SU-DHL-6 (cell line): ENCODE results near the gene CEP20.

Source experiments
- H2AFZ ChIP-seq: fragments of 200-600 bp; sonication (generic); 2 replicates; pipeline ENCODE4 v1.6.1; 2014; ENCODE audit warnings: low read depth, mild to moderate bottlenecking, moderate library complexity, mixed read lengths, antibody characterized with exemption, low read length; ENCODE audit not compliant: severe bottlenecking
- H3F3A ChIP-seq: fragments of 200-600 bp; shearing (Covaris generic); 2 replicates; pipeline ENCODE4 v1.6.0; 2016; ENCODE audit warnings: antibody characterized with exemption, mild to moderate bottlenecking; ENCODE audit not compliant: insufficient read depth
- H3K27ac ChIP-seq: fragments of 200-600 bp; sonication (generic); 2 replicates; pipeline ENCODE4 v1.5.1; 2016; ENCODE audit warnings: low read depth, mild to moderate bottlenecking, low read length, moderate library complexity, mixed read lengths
- H3K27me3 ChIP-seq: fragments of 200-600 bp; sonication (generic), shearing (Covaris generic); 2 replicates; pipeline ENCODE4 v1.6.0; 2014; ENCODE audit warnings: mild to moderate bottlenecking, low read length
- H3K36me3 ChIP-seq: fragments of 200-600 bp; sonication (generic); 2 replicates; pipeline ENCODE4 v1.6.1; 2014; ENCODE audit warnings: mild to moderate bottlenecking, low read length, mixed read lengths
- H3K4me2 ChIP-seq: fragments of 300-600, 200-600 bp; shearing (Covaris generic), sonication (generic); 2 replicates; pipeline ENCODE4 v1.6.0; 2014; ENCODE audit warnings: low read length, low read depth, mild to moderate bottlenecking; ENCODE audit not compliant: poor library complexity, severe bottlenecking
- H3K4me3 ChIP-seq: fragments of 200-600 bp; sonication (generic); 2 replicates; pipeline ENCODE4 v1.5.1; 2014; ENCODE audit warnings: antibody characterized with exemption, low read length, mild to moderate bottlenecking, mixed read lengths; ENCODE audit not compliant: insufficient read depth, poor library complexity, severe bottlenecking
- H3K79me2 ChIP-seq: fragments of 200-600 bp; sonication (generic); 2 replicates; pipeline ENCODE4 v1.6.1; 2014; ENCODE audit warnings: mild to moderate bottlenecking, low read length, moderate library complexity; ENCODE audit not compliant: insufficient read depth
- H3K9ac ChIP-seq: fragments of 200-600 bp; sonication (generic); 2 replicates; pipeline ENCODE4 v1.7.0; 2014; ENCODE audit warnings: mild to moderate bottlenecking, low read length
- H3K9me2 ChIP-seq: fragments of 200-600 bp; sonication (generic); replicated peaks from 2 replicates; pipeline ENCODE4 v1.6.1; 2014; ENCODE audit warnings: low read length; ENCODE audit not compliant: insufficient read depth
- H3K9me3 ChIP-seq: fragments of 200-600 bp; sonication (generic); 2 replicates; pipeline ENCODE4 v1.6.1; 2014; ENCODE audit warnings: low read length, mixed read lengths; ENCODE audit not compliant: insufficient read depth
- H4K20me1 ChIP-seq: fragments of 200-600 bp; sonication (generic); 2 replicates; pipeline ENCODE4 v1.6.1; 2014; ENCODE audit warnings: low read depth, mild to moderate bottlenecking, antibody characterized with exemption, low read length, moderate library complexity, mixed read lengths
- CTCF ChIP-seq: fragments of 200-600 bp; sonication (generic); IDR thresholded peaks from one replicate; pipeline ENCODE4 v1.5.1; 2017; ENCODE audit warnings: antibody characterized with exemption, mild to moderate bottlenecking, low read length, moderate library complexity; ENCODE audit not compliant: insufficient read depth, poor library complexity, severe bottlenecking
- EZH2phosphoT487 ChIP-seq: fragments of 200-600 bp; sonication (generic), shearing (Covaris generic); conservative IDR thresholded peaks from 2 replicates; pipeline ENCODE4 v1.6.1; 2018; ENCODE audit warnings: mild to moderate bottlenecking, antibody characterized with exemption, low read length, moderate library complexity, mixed read lengths

CEP20 gene

GRCh38 chr16:15900901-15901500 lies 12.6 kb upstream of the CEP20 start:
- H3K4me3 ChIP-seq = no peak overlapping the region
- H3K27me3 ChIP-seq = no peaks in the 10 kb centered on the region
- TF ChIP-seq EZH2phosphoT487 = no peak
- no peak for TF ChIP-seq CTCF
- no peaks in the 10 kb centered on the region for H3K79me2 ChIP-seq
- no peak overlapping the region for H2AFZ ChIP-seq
- H4K20me1 ChIP-seq = no peaks in the 10 kb centered on the region
- H3F3A ChIP-seq = no peaks in the 10 kb centered on the region
- no peaks in the 10 kb centered on the region for H3K9me3 ChIP-seq
- no peaks in the 10 kb centered on the region for H3K9me2 ChIP-seq
- H3K36me3 ChIP-seq = no peaks in the 10 kb centered on the region
- no peak overlapping the region for H3K9ac ChIP-seq
- no peak overlapping the region for H3K4me2 ChIP-seq
- H3K27ac ChIP-seq = no peak overlapping the region

DNA sequence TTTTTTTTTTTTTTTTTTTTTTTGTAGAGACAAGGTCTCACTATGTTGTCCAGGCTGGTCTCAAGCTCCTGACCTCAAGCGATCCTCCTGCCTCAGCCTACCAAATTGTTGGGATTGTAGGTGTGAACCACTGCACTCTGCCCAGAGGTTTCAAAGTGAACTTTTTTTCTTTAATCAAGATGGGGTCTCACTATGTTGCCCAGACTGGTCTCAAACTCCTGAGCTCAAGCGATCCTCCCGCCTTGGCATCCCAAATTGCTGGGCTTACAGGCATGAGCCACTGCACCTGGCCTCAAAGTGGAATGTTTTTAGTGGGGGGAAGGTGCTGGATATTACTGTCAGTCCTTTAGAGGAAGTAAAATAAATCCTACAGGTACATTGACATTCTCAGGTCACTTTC lies 12.0 kb upstream of the CEP20 start:
- Histone ChIP-seq H3F3A (no peaks in the 10 kb centered on the region), H2AFZ (no peak overlapping the region), H3K4me2 (no peak overlapping the region), H4K20me1 (no peaks in the 10 kb centered on the region), H3K27me3 (no peaks in the 10 kb centered on the region), H3K9me3 (no peaks in the 10 kb centered on the region), H3K36me3 (no peaks in the 10 kb centered on the region), H3K9me2 (no peaks in the 10 kb centered on the region), H3K9ac (no peak overlapping the region), H3K79me2 (no peaks in the 10 kb centered on the region), H3K4me3 (no peak overlapping the region), H3K27ac (no peak overlapping the region)
- TF ChIP-seq EZH2phosphoT487 = no peak
- no peak for TF ChIP-seq CTCF

GRCh38 chr16:15899538-15900100 lies 11.2 kb upstream of the CEP20 start:
- H4K20me1 ChIP-seq = no peaks in the 10 kb centered on the region
- no peaks in the 10 kb centered on the region for H3K27me3 ChIP-seq
- H3K9me2 ChIP-seq = no peaks in the 10 kb centered on the region
- TF ChIP-seq EZH2phosphoT487 (no peak), CTCF (no peak)
- no peaks in the 10 kb centered on the region for H3K9me3 ChIP-seq
- H3K79me2 ChIP-seq = no peaks in the 10 kb centered on the region
- no peaks in the 10 kb centered on the region for H3F3A ChIP-seq
- H3K4me3 ChIP-seq = no peak overlapping the region
- H3K27ac ChIP-seq = no peak overlapping the region
- H3K9ac ChIP-seq = no peak overlapping the region
- no peak overlapping the region for H2AFZ ChIP-seq
- no peaks in the 10 kb centered on the region for H3K36me3 ChIP-seq
- H3K4me2 ChIP-seq = no peak overlapping the region
